ENCODE measurements around the gene CAP2.

DNA sequence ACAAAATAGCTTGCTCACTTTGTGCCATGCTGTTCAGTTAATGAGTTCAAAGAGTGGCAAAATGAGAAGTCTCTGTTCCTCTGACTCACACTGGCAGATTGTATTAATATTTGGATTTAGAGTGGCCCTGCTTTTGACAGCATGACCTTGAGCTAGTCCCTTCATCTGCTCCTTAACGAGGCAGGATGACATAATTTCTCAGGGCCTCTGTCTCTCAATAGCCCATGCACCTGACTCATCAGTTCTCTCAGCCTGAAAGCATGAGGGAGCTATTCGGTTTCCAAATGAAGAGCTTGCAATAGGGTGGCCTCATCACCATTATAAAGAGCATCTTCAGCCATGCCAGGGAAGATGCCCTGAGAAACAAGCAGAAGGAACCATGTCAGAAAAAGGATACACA is 38.2 kb downstream of the CAP2 start:
- TF ChIP-seq, protein P1, sequence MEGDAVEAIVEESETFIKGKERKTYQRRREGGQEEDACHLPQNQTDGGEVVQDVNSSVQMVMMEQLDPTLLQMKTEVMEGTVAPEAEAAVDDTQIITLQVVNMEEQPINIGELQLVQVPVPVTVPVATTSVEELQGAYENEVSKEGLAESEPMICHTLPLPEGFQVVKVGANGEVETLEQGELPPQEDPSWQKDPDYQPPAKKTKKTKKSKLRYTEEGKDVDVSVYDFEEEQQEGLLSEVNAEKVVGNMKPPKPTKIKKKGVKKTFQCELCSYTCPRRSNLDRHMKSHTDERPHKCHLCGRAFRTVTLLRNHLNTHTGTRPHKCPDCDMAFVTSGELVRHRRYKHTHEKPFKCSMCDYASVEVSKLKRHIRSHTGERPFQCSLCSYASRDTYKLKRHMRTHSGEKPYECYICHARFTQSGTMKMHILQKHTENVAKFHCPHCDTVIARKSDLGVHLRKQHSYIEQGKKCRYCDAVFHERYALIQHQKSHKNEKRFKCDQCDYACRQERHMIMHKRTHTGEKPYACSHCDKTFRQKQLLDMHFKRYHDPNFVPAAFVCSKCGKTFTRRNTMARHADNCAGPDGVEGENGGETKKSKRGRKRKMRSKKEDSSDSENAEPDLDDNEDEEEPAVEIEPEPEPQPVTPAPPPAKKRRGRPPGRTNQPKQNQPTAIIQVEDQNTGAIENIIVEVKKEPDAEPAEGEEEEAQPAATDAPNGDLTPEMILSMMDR (IDR thresholded peaks at IDR 0.05): no peak
- TF ChIP-seq, protein P2, sequence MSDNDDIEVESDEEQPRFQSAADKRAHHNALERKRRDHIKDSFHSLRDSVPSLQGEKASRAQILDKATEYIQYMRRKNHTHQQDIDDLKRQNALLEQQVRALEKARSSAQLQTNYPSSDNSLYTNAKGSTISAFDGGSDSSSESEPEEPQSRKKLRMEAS (CRISPR knock-in tag; IDR thresholded peaks at IDR 0.05): no peak
- no peak for TF ChIP-seq NFYB (CRISPR knock-in tag; conservative IDR thresholded peaks at IDR 0.05; ENCODE audit: low read depth)
- TF ChIP-seq, protein P3, sequence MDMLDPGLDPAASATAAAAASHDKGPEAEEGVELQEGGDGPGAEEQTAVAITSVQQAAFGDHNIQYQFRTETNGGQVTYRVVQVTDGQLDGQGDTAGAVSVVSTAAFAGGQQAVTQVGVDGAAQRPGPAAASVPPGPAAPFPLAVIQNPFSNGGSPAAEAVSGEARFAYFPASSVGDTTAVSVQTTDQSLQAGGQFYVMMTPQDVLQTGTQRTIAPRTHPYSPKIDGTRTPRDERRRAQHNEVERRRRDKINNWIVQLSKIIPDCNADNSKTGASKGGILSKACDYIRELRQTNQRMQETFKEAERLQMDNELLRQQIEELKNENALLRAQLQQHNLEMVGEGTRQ (CRISPR knock-in tag; IDR thresholded peaks at IDR 0.05): no peak
- TF ChIP-seq ATF1 (CRISPR knock-in tag; IDR thresholded peaks at IDR 0.05): no peak
- TF ChIP-seq SP1 (CRISPR knock-in tag; conservative IDR thresholded peaks at IDR 0.05): no peak
- TF ChIP-seq, protein P4, sequence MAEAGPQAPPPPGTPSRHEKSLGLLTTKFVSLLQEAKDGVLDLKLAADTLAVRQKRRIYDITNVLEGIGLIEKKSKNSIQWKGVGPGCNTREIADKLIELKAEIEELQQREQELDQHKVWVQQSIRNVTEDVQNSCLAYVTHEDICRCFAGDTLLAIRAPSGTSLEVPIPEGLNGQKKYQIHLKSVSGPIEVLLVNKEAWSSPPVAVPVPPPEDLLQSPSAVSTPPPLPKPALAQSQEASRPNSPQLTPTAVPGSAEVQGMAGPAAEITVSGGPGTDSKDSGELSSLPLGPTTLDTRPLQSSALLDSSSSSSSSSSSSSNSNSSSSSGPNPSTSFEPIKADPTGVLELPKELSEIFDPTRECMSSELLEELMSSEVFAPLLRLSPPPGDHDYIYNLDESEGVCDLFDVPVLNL (CRISPR knock-in tag; IDR thresholded peaks at IDR 0.05; ENCODE audit: borderline replicate concordance, low read depth): no peak
- TF ChIP-seq, protein P5, sequence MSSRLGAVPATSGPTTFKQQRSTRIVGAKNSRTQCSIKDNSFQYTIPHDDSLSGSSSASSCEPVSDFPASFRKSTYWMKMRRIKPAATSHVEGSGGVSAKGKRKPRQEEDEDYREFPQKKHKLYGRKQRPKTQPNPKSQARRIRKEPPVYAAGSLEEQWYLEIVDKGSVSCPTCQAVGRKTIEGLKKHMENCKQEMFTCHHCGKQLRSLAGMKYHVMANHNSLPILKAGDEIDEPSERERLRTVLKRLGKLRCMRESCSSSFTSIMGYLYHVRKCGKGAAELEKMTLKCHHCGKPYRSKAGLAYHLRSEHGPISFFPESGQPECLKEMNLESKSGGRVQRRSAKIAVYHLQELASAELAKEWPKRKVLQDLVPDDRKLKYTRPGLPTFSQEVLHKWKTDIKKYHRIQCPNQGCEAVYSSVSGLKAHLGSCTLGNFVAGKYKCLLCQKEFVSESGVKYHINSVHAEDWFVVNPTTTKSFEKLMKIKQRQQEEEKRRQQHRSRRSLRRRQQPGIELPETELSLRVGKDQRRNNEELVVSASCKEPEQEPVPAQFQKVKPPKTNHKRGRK (CRISPR knock-in tag; IDR thresholded peaks at IDR 0.05; ENCODE audit: borderline replicate concordance): no peak
- no peak for TF ChIP-seq SOX15 (CRISPR knock-in tag; IDR thresholded peaks at IDR 0.05)
- no peak for TF ChIP-seq RELA (CRISPR knock-in tag; IDR thresholded peaks at IDR 0.05; ENCODE audit: borderline replicate concordance)
- no peak for TF ChIP-seq GRHL2 (CRISPR knock-in tag; IDR thresholded peaks at IDR 0.05; ENCODE audit: insufficient replicate concordance, severe bottlenecking)
- TF ChIP-seq, protein P6, sequence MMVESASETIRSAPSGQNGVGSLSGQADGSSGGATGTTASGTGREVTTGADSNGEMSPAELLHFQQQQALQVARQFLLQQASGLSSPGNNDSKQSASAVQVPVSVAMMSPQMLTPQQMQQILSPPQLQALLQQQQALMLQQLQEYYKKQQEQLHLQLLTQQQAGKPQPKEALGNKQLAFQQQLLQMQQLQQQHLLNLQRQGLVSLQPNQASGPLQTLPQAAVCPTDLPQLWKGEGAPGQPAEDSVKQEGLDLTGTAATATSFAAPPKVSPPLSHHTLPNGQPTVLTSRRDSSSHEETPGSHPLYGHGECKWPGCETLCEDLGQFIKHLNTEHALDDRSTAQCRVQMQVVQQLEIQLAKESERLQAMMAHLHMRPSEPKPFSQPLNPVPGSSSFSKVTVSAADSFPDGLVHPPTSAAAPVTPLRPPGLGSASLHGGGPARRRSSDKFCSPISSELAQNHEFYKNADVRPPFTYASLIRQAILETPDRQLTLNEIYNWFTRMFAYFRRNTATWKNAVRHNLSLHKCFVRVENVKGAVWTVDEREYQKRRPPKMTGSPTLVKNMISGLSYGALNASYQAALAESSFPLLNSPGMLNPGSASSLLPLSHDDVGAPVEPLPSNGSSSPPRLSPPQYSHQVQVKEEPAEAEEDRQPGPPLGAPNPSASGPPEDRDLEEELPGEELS (CRISPR knock-in tag; IDR thresholded peaks at IDR 0.05): no peak
- TF ChIP-seq, protein P7, sequence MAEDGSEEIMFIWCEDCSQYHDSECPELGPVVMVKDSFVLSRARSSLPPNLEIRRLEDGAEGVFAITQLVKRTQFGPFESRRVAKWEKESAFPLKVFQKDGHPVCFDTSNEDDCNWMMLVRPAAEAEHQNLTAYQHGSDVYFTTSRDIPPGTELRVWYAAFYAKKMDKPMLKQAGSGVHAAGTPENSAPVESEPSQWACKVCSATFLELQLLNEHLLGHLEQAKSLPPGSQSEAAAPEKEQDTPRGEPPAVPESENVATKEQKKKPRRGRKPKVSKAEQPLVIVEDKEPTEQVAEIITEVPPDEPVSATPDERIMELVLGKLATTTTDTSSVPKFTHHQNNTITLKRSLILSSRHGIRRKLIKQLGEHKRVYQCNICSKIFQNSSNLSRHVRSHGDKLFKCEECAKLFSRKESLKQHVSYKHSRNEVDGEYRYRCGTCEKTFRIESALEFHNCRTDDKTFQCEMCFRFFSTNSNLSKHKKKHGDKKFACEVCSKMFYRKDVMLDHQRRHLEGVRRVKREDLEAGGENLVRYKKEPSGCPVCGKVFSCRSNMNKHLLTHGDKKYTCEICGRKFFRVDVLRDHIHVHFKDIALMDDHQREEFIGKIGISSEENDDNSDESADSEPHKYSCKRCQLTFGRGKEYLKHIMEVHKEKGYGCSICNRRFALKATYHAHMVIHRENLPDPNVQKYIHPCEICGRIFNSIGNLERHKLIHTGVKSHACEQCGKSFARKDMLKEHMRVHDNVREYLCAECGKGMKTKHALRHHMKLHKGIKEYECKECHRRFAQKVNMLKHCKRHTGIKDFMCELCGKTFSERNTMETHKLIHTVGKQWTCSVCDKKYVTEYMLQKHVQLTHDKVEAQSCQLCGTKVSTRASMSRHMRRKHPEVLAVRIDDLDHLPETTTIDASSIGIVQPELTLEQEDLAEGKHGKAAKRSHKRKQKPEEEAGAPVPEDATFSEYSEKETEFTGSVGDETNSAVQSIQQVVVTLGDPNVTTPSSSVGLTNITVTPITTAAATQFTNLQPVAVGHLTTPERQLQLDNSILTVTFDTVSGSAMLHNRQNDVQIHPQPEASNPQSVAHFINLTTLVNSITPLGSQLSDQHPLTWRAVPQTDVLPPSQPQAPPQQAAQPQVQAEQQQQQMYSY (CRISPR knock-in tag; IDR thresholded peaks at IDR 0.05): no peak
